Measurements from ENCODE around the gene C1orf35. TPM values are rescaled to one million over a fixed set of nuclear protein-coding genes. Genes with fewer than 3 reads are reported as not detected.

The C1orf35 gene
- total and polyA plus RNA-seq, 9 of the 15 experiments (the other 6 are each of a cell fraction or from before 2014, with no cell fraction given), result 3.2 to 48.7 (median 12.5) TPM

DNA sequence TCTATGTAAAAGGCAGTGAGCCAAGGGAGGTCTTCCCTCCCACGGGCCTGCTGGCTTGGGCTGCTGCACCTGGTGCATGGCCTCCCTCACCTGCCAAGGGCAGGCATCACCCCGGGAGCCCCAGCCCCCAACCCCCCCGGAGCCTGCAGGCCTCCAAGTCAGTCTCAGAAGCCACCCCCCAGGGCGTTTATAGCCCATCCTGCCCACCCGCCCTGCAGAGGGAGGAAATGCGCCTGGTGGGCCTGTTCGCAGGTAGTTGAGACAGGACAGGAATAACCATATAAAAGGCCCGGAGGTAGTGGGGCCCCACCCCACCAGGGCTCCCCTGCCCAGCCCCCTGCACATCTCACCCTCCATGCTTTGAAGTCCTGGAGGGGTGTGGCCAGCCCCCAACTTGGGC lies 38.8 kb downstream of the C1orf35 start (continued):
- no peak for TF ChIP-seq TSC22D4 (tag; IDR thresholded peaks at IDR 0.05)
- no peak for TF ChIP-seq DDX20 (tag; IDR thresholded peaks at IDR 0.05; ENCODE audit: low read depth)
- TF ChIP-seq, protein P1, sequence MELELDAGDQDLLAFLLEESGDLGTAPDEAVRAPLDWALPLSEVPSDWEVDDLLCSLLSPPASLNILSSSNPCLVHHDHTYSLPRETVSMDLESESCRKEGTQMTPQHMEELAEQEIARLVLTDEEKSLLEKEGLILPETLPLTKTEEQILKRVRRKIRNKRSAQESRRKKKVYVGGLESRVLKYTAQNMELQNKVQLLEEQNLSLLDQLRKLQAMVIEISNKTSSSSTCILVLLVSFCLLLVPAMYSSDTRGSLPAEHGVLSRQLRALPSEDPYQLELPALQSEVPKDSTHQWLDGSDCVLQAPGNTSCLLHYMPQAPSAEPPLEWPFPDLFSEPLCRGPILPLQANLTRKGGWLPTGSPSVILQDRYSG (tag; conservative IDR thresholded peaks at IDR 0.05; ENCODE audit: low read depth), result no peak
- no peak for TF ChIP-seq ZBTB1 (CRISPR knock-in tag; IDR thresholded peaks at IDR 0.05; ENCODE audit: borderline replicate concordance, low read depth)
- TF ChIP-seq, protein P2, sequence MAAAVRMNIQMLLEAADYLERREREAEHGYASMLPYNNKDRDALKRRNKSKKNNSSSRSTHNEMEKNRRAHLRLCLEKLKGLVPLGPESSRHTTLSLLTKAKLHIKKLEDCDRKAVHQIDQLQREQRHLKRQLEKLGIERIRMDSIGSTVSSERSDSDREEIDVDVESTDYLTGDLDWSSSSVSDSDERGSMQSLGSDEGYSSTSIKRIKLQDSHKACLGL (CRISPR knock-in tag; IDR thresholded peaks at IDR 0.05; ENCODE audit: borderline replicate concordance, poor library complexity, severe bottlenecking), result no peak
- no peak for TF ChIP-seq KDM1A (IDR thresholded peaks at IDR 0.05)
- no peak for TF ChIP-seq TAF1 (IDR thresholded peaks at IDR 0.05; ENCODE audit: control insufficient read depth, extremely low read depth, insufficient read depth, low read length, severe bottlenecking)
- TF ChIP-seq, protein P3, sequence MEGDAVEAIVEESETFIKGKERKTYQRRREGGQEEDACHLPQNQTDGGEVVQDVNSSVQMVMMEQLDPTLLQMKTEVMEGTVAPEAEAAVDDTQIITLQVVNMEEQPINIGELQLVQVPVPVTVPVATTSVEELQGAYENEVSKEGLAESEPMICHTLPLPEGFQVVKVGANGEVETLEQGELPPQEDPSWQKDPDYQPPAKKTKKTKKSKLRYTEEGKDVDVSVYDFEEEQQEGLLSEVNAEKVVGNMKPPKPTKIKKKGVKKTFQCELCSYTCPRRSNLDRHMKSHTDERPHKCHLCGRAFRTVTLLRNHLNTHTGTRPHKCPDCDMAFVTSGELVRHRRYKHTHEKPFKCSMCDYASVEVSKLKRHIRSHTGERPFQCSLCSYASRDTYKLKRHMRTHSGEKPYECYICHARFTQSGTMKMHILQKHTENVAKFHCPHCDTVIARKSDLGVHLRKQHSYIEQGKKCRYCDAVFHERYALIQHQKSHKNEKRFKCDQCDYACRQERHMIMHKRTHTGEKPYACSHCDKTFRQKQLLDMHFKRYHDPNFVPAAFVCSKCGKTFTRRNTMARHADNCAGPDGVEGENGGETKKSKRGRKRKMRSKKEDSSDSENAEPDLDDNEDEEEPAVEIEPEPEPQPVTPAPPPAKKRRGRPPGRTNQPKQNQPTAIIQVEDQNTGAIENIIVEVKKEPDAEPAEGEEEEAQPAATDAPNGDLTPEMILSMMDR (IDR thresholded peaks at IDR 0.05 in 2 of 3, conservative IDR thresholded peaks at IDR 0.05 in 1 of 3; ENCODE audit: insufficient read depth in 2 of 3, low read depth in 1 of 3, low read length in 3 of 3), result no peak
- no peak for TF ChIP-seq NONO (IDR thresholded peaks at IDR 0.05; ENCODE audit: low read depth in 2 of 2, low read length in 1 of 2)
- TF ChIP-seq FOXA3 (CRISPR knock-in tag; conservative IDR thresholded peaks at IDR 0.05 in 1 of 2, IDR thresholded peaks at IDR 0.05 in 1 of 2), result no peak
- TF ChIP-seq, protein P4, sequence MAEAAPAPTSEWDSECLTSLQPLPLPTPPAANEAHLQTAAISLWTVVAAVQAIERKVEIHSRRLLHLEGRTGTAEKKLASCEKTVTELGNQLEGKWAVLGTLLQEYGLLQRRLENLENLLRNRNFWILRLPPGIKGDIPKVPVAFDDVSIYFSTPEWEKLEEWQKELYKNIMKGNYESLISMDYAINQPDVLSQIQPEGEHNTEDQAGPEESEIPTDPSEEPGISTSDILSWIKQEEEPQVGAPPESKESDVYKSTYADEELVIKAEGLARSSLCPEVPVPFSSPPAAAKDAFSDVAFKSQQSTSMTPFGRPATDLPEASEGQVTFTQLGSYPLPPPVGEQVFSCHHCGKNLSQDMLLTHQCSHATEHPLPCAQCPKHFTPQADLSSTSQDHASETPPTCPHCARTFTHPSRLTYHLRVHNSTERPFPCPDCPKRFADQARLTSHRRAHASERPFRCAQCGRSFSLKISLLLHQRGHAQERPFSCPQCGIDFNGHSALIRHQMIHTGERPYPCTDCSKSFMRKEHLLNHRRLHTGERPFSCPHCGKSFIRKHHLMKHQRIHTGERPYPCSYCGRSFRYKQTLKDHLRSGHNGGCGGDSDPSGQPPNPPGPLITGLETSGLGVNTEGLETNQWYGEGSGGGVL (CRISPR knock-in tag; IDR thresholded peaks at IDR 0.05), result no peak
- no peak for TF ChIP-seq ZNF551 (CRISPR knock-in tag; IDR thresholded peaks at IDR 0.05)
